Esophagus (tissue), 2 donors: ENCODE measurements around the gene WDR74. TPM values are rescaled to one million over a fixed set of nuclear protein-coding genes. Genes with fewer than 3 reads are reported as not detected.

Source experiments
- H3K27ac ChIP-seq, 2 donors: one replicate each; pipeline ENCODE4 v1.5.1; 2013; ENCODE audit warnings: low read depth in 2 of 2, mild to moderate bottlenecking in 2 of 2, inconsistent platforms in 1 of 2, low read length in 1 of 2, moderate library complexity in 1 of 2
- H3K27me3 ChIP-seq, 2 donors: one replicate each; pipeline ENCODE4 v1.6.1; 2013; ENCODE audit warnings: low read length in 2 of 2, control low read depth in 1 of 2, mild to moderate bottlenecking in 1 of 2; ENCODE audit not compliant: insufficient read depth in 2 of 2, control insufficient read depth in 1 of 2
- H3K36me3 ChIP-seq, 2 donors: one replicate each; pipeline ENCODE4 v1.6.1; 2013; ENCODE audit warnings: low read length in 1 of 2; ENCODE audit not compliant: control insufficient read depth in 2 of 2, insufficient read depth in 2 of 2
- H3K4me1 ChIP-seq, 2 donors: one replicate each; pipeline ENCODE4 v1.6.1; 2013; ENCODE audit warnings: low read length in 1 of 2; ENCODE audit not compliant: control insufficient read depth in 2 of 2, insufficient read depth in 2 of 2
- H3K4me3 ChIP-seq, 2 donors: one replicate each; pipeline ENCODE4 v1.5.1; 2013; ENCODE audit warnings: low read length in 2 of 2, mild to moderate bottlenecking in 2 of 2, low read depth in 1 of 2, moderate library complexity in 1 of 2
- H3K9me3 ChIP-seq, 2 donors: one replicate each; pipeline ENCODE4 v1.6.1; 2013; ENCODE audit warnings: mild to moderate bottlenecking in 2 of 2, low read depth in 1 of 2, low read length in 1 of 2, moderate library complexity in 1 of 2; ENCODE audit not compliant: control insufficient read depth in 2 of 2, insufficient read depth in 1 of 2
- WGBS, 2 donors: extraction: QIAGEN DNeasy Blood & Tissue Kit; methylation state at CpG; one replicate each; pipeline ENCODE4 v1.1.7; 2013; 5-methylcytosine and 5-hydroxymethylcytosine counted together
- polyA plus RNA-seq, 2 donors: library from polyadenylated mRNA; stranded (reverse); fragments of 200-250 nt; gene quantifications; one replicate each; pipeline ENCODE4 v1.2.3, GENCODE V29; 2013
- donor health status: healthy with polysubstance abuse.
- donor health status: Bipolar disorder and iron deficiency.

WDR74 gene
- 10 to 100 TPM; 44.0 to 44.6 TPM for polyA plus RNA-seq

- no peaks in the 10 kb centered on the region for H3K27me3 ChIP-seq
- H3K27ac ChIP-seq: peak within 1 kb of the TSS; percentile 99
- peaks cover 8 to 15% of the 10 kb centered on the region in 2 donors for H3K36me3 ChIP-seq
- 0% methylated on average over 60 to 62 of the region's 62 CpGs for WGBS, 2 donors
- H3K4me3 ChIP-seq: peak within 1 kb of the TSS; percentile 95 to 97
- no peaks in the 10 kb centered on the region for H3K9me3 ChIP-seq
- peaks cover 0 to 3% of the 10 kb centered on the region in 2 donors for H3K4me1 ChIP-seq
These were observed at the start of gene WDR74 for GRCh38 chr11:62839050-62839945. WDR74 (minus strand) TSS chr11:62839590; CDS start chr11:62839570, 20 bp downstream.

DNA sequence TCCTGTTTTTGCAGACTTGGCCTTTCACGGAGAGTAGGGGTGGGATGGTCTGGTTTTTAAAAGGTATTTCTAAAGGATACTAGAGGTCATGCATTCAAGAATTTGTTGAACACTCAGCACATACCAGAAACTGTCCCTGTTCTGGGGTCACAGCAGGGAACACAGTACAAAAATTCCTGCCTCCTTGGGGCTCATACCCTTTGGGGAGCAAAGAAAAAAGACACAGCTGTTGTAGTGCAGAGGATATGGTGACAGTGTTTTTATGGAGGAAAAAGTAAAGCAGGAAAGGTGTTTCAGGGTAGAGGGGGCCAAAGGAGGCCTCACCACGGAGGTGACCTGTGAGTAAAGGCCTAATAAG lies 49.7 kb upstream of the WDR74 start:
- H3K9me3 ChIP-seq: no peaks in the 10 kb centered on the region
- H3K4me1 ChIP-seq: peaks cover 0 to 2% of the 10 kb centered on the region in 2 donors
- WGBS, 2 donors: 70 to 73% methylated on average over 2 of the region's 2 CpGs
- H3K4me3 ChIP-seq: no peak overlapping the region
- H3K36me3 ChIP-seq: peaks cover 22 to 46% of the 10 kb centered on the region in 2 donors
- no peaks in the 10 kb centered on the region for H3K27me3 ChIP-seq
- peak overlapping the region in 1 of 2 donors; percentile 8 for H3K27ac ChIP-seq

DNA sequence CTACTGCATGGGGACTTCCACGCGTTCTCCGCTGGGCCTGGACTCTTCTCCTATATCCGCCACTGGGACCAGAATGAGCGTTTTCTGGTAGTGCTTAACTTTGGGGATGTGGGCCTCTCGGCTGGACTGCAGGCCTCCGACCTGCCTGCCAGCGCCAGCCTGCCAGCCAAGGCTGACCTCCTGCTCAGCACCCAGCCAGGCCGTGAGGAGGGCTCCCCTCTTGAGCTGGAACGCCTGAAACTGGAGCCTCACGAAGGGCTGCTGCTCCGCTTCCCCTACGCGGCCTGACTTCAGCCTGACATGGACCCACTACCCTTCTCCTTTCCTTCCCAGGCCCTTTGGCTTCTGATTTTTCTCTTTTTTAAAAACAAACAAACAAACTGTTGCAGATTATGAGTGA lies 49.0 kb upstream of the WDR74 start:
- Histone ChIP-seq H3K27ac (no peak overlapping the region), H3K27me3 (no peaks in the 10 kb centered on the region), H3K36me3 (peaks cover 29 to 52% of the 10 kb centered on the region in 2 donors), H3K9me3 (no peaks in the 10 kb centered on the region), H3K4me3 (no peak overlapping the region), H3K4me1 (peaks cover 0 to 2% of the 10 kb centered on the region in 2 donors)
- 90 to 93% methylated on average over 14 of the region's 14 CpGs for WGBS, 2 donors

DNA sequence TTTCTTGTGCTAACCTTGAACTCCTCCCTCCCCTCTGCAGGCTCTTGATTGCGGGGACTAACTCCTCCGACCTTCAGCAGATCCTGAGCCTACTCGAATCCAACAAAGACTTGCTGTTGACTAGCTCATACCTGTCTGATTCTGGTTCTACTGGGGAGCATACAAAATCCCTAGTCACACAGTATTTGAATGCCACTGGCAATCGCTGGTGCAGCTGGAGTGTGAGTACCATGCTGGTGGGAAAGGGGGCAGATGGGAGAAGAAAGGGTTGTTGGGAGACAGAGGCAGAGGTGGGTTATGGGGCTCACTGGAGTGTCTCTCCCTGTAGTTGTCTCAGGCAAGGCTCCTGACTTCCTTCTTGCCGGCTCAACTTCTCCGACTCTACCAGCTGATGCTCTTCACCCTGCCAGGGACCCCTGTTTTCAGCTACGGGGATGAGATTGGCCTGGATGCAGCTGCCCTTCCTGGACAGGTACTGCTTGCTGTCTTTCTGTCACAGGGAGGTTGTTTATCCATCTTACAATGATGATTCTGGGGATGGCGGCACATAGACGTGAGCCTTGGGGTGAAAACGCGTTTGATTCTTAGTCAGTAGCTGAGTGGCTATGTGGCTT lies 45.9 kb upstream of the WDR74 start:
- no peak overlapping the region for H3K4me3 ChIP-seq
- H3K27ac ChIP-seq: no peak overlapping the region
- 83 to 86% methylated on average over 11 of the region's 11 CpGs for WGBS, 2 donors
- H3K9me3 ChIP-seq: no peaks in the 10 kb centered on the region
- no peaks in the 10 kb centered on the region for H3K27me3 ChIP-seq
- H3K36me3 ChIP-seq: peaks cover 30 to 57% of the 10 kb centered on the region in 2 donors
- H3K4me1 ChIP-seq: peaks cover 2 to 6% of the 10 kb centered on the region in 2 donors

GRCh38 chr11:62883673-62884072 lies 44.3 kb upstream of the WDR74 start:
- Histone ChIP-seq H3K36me3 (peaks cover 29 to 50% of the 10 kb centered on the region in 2 donors), H3K9me3 (no peaks in the 10 kb centered on the region), H3K4me3 (peak overlapping the region in 1 of 2 donors; percentile 5), H3K27ac (peak overlapping the region in 1 of 2 donors; percentile 50), H3K27me3 (no peaks in the 10 kb centered on the region), H3K4me1 (peaks cover 2 to 7% of the 10 kb centered on the region in 2 donors)
- WGBS, 2 donors: 44 to 64% methylated on average over 3 of the region's 3 CpGs

DNA sequence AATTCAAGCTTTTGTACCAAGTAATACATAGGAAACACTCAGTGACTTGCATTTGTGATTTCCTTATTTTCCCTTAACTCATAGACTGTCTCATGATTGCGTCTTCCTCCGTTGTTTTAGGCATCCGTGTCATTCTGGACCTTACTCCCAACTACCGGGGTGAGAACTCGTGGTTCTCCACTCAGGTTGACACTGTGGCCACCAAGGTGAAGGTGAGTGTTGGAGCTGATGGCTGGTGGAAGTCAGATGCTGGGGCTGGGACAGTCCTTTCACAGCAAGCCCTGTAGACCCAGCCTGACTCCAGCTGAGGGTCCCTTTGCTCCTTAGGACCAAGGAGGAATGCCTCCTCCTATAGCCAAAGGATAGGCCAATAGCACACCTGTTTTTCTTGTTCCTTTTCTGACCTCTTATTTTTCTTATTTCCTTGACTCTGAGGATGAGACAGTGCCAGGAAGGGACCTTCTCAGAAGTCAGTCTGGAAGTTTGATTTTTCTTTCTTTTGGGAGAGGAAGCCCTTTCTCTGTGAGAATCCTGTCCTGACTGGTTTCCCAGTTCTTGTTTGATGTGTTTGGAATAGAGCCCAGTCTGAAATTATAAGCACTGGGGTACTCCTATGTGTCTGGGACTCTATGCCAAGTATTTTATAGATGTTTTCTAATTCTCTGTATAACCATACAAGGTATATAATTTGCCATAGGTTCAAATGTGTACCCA lies 43.6 kb upstream of the WDR74 start:
- 37 to 47% methylated on average over 5 of the region's 5 CpGs for WGBS, 2 donors
- H3K4me1 ChIP-seq: peaks cover 2 to 7% of the 10 kb centered on the region in 2 donors
- H3K27ac ChIP-seq: peak overlapping the region; percentile 89 to 98
- no peaks in the 10 kb centered on the region for H3K27me3 ChIP-seq
- H3K9me3 ChIP-seq: no peaks in the 10 kb centered on the region
- peaks cover 22 to 43% of the 10 kb centered on the region in 2 donors for H3K36me3 ChIP-seq
- H3K4me3 ChIP-seq: peak overlapping the region in 1 of 2 donors; percentile 96

GRCh38 chr11:62882431-62882749 lies 43.0 kb upstream of the WDR74 start:
- H3K4me3 ChIP-seq: peak overlapping the region; percentile 5 to 96
- H3K27ac ChIP-seq: peak overlapping the region; percentile 51 to 98
- H3K4me1 ChIP-seq: peaks cover 2 to 7% of the 10 kb centered on the region in 2 donors
- H3K27me3 ChIP-seq: no peaks in the 10 kb centered on the region
- 16 to 33% methylated on average over 6 of the region's 6 CpGs for WGBS, 2 donors
- no peaks in the 10 kb centered on the region for H3K9me3 ChIP-seq
- H3K36me3 ChIP-seq: peaks cover 19 to 40% of the 10 kb centered on the region in 2 donors

GRCh38 chr11:62881579-62882430 lies 42.4 kb upstream of the WDR74 start:
- peaks cover 2 to 7% of the 10 kb centered on the region in 2 donors for H3K4me1 ChIP-seq
- H3K4me3 ChIP-seq: peak overlapping the region; percentile 80 to 96
- H3K36me3 ChIP-seq: peaks cover 19 to 35% of the 10 kb centered on the region in 2 donors
- no peaks in the 10 kb centered on the region for H3K9me3 ChIP-seq
- peak overlapping the region; percentile 98 to 100 for H3K27ac ChIP-seq
- WGBS, 2 donors: 2 to 3% methylated on average over 20 to 21 of the region's 21 CpGs
- H3K27me3 ChIP-seq: no peaks in the 10 kb centered on the region
